H54 (cell line): ENCODE measurements around the gene WWOX.

ENCODE experiments used
- DNase-seq: peaks from one replicate; pipeline ENCODE4 v3.0.0; 2011; ENCODE audit warnings: low spot score, mixed read lengths; ENCODE audit not compliant: insufficient read length
- FAIRE-seq: peaks from 3 replicates; lab custom pipeline; 2011; peaks lifted over from hg19 to GRCh38; lab: Jason Lieb, UNC
- POLR2A ChIP-seq: IDR thresholded peaks from 2 replicates; pipeline ENCODE4 v1.6.1; 2011; ENCODE audit warnings: low read depth, mild to moderate bottlenecking, low read length

Gene WWOX

GRCh38 chr16:78425891-78426510, 326.5 kb downstream of the WWOX start:
- no peak for TF ChIP-seq POLR2A
- FAIRE-seq, result no peak
- DNase-seq, result no peak

GRCh38 chr16:78428193-78428592, 328.7 kb downstream of the WWOX start:
- DNase-seq, result no peak
- FAIRE-seq, result no peak
- no peak for TF ChIP-seq POLR2A

GRCh38 chr16:78430281-78430680, 330.8 kb downstream of the WWOX start:
- no peak for DNase-seq
- TF ChIP-seq POLR2A, result no peak
- no peak for FAIRE-seq

- no peak for DNase-seq
- no peak for TF ChIP-seq POLR2A
- FAIRE-seq, result no peak
Measured at GRCh38 chr16:78431004-78431670, 331.7 kb downstream of the WWOX start.

GRCh38 chr16:78431701-78432100, 332.2 kb downstream of the WWOX start:
- TF ChIP-seq POLR2A, result no peak
- DNase-seq (no peak), FAIRE-seq (no peak)

- TF ChIP-seq POLR2A, result no peak
- DNase-seq (no peak), FAIRE-seq (no peak)
Measured at GRCh38 chr16:78432451-78432850, 333.0 kb downstream of the WWOX start.

- FAIRE-seq (no peak), DNase-seq (no peak)
- TF ChIP-seq POLR2A, result no peak
Measured at GRCh38 chr16:78433116-78433515, 333.7 kb downstream of the WWOX start.

- TF ChIP-seq POLR2A, result no peak
- DNase-seq (no peak), FAIRE-seq (no peak)
Measured at GRCh38 chr16:78434401-78434800, 334.9 kb downstream of the WWOX start.

GRCh38 chr16:78435260-78435659, 335.8 kb downstream of the WWOX start:
- FAIRE-seq, result no peak
- no peak for TF ChIP-seq POLR2A

GRCh38 chr16:78436023-78436422, 336.6 kb downstream of the WWOX start:
- DNase-seq, result no peak
- no peak for FAIRE-seq
- no peak for TF ChIP-seq POLR2A

More at GRCh38 chr16:78435260-78435659, 335.8 kb downstream of the WWOX start:
- no peak for DNase-seq

GRCh38 chr16:78436846-78437245, 337.4 kb downstream of the WWOX start:
- no peak for TF ChIP-seq POLR2A
- FAIRE-seq, result no peak
- DNase-seq, result no peak

GRCh38 chr16:78437352-78437968, 338.0 kb downstream of the WWOX start:
- FAIRE-seq, result no peak
- TF ChIP-seq POLR2A, result no peak
- DNase-seq, result peak; percentile 24

GRCh38 chr16:78438219-78438618, 338.8 kb downstream of the WWOX start:
- DNase-seq (no peak), FAIRE-seq (no peak)
- no peak for TF ChIP-seq POLR2A

GRCh38 chr16:78438632-78439031, 339.2 kb downstream of the WWOX start:
- DNase-seq (no peak), FAIRE-seq (no peak)
- TF ChIP-seq POLR2A, result no peak

GRCh38 chr16:78439646-78440045, 340.2 kb downstream of the WWOX start:
- DNase-seq, result no peak
- no peak for FAIRE-seq
- TF ChIP-seq POLR2A, result no peak

- no peak for TF ChIP-seq POLR2A
- no peak for FAIRE-seq
- no peak for DNase-seq
Measured at GRCh38 chr16:78441298-78441697, 341.8 kb downstream of the WWOX start.
